GOT3 (cell line): ENCODE results near the gene MCUB.

Source experiments
- DNase-seq: peaks from one replicate; lab custom pipeline; 2025; ENCODE audit warnings: mixed read lengths; lab: John Stamatoyannopoulos, UW

Gene MCUB

GRCh38 chr4:109683621-109684253 lies 123.7 kb downstream of the MCUB start:
- no peak for DNase-seq

GRCh38 chr4:109684727-109685126 lies 124.7 kb downstream of the MCUB start:
- DNase-seq: no peak

GRCh38 chr4:109690690-109691410 lies 130.8 kb downstream of the MCUB start:
- DNase-seq: no peak

- DNase-seq: no peak
Measured at GRCh38 chr4:109691411-109691920, 131.4 kb downstream of the MCUB start.

- DNase-seq: no peak
Measured at GRCh38 chr4:109698656-109699055, 138.6 kb downstream of the MCUB start.

- DNase-seq: no peak
Measured at GRCh38 chr4:109699553-109700225, 139.6 kb downstream of the MCUB start.

- no peak for DNase-seq
Measured at GRCh38 chr4:109701566-109702410, 141.7 kb downstream of the MCUB start.

GRCh38 chr4:109702950-109703663 lies 143.1 kb downstream of the MCUB start, which contains the start of gene CASP6:
Gene CASP6 (minus strand): TSS chr4:109703445. CDS start chr4:109703395, 50 bp downstream.
- DNase-seq: peak; percentile 38

- no peak for DNase-seq
Measured at GRCh38 chr4:109703664-109704361, 143.8 kb downstream of the MCUB start.

GRCh38 chr4:109708435-109708834 lies 148.4 kb downstream of the MCUB start:
- DNase-seq: no peak

GRCh38 chr4:109708990-109709389 lies 148.9 kb downstream of the MCUB start:
- DNase-seq: no peak

- no peak for DNase-seq
Measured at GRCh38 chr4:109713500-109713899, 153.5 kb downstream of the MCUB start.

GRCh38 chr4:109718759-109719158 lies 158.7 kb downstream of the MCUB start:
- no peak for DNase-seq

GRCh38 chr4:109719604-109720003 lies 159.6 kb downstream of the MCUB start:
- no peak for DNase-seq

GRCh38 chr4:109721033-109721432 lies 161.0 kb downstream of the MCUB start:
- DNase-seq: no peak

GRCh38 chr4:109722357-109722756 lies 162.3 kb downstream of the MCUB start:
- no peak for DNase-seq

- DNase-seq: no peak
Measured at GRCh38 chr4:109723110-109723509, 163.1 kb downstream of the MCUB start.

- no peak for DNase-seq
Measured at GRCh38 chr4:109728385-109728784, 168.3 kb downstream of the MCUB start.

GRCh38 chr4:109729117-109729717 lies 169.2 kb downstream of the MCUB start:
- DNase-seq: no peak
